Measurements from ENCODE around the gene LAT. TPM values are rescaled to one million over a fixed set of nuclear protein-coding genes. Genes with fewer than 3 reads are reported as not detected.

The LAT gene
- polyA plus RNA-seq, 1 of the 3 experiments (the other 2 are of a cell fraction): 8.0 TPM

- no peak for TF ChIP-seq REST (IDR thresholded peaks at IDR 0.05; ENCODE audit: low read depth, low read length)
Observed at GRCh38 chr16:29011851-29012250, 27.0 kb downstream of the LAT start (continued).

GRCh38 chr16:29012913-29013553 is 28.2 kb downstream of the LAT start:
- H3K4me1 ChIP-seq (ENCODE audit: control insufficient read depth in 1 of 2, insufficient read depth in 2 of 2, low read depth in 1 of 2, low read length in 1 of 2): no peaks in the 10 kb centered on the region
- no peaks in the 10 kb centered on the region for H3K36me3 ChIP-seq (replicated peaks in 1 of 2; ENCODE audit: control insufficient read depth in 1 of 2, insufficient read depth in 2 of 2, low read length in 1 of 2)
- ChIA-PET POLR2A (no interaction called here), CTCF (no interaction called here)
- TF ChIP-seq IRF3 (IDR thresholded peaks at IDR 0.05; ENCODE audit: low read depth, low read length) (no peak), TEAD4 (IDR thresholded peaks at IDR 0.05; ENCODE audit: borderline replicate concordance, insufficient read depth) (no peak), USF2 (IDR thresholded peaks at IDR 0.05; ENCODE audit: borderline replicate concordance, low read depth, low read length) (no peak), FOXM1 (IDR thresholded peaks at IDR 0.05; ENCODE audit: low read depth) (no peak), MXI1 (IDR thresholded peaks at IDR 0.05; ENCODE audit: low read depth, low read length) (no peak), POLR2AphosphoS5 (IDR thresholded peaks at IDR 0.05; ENCODE audit: low read depth, low read length) (no peak), CTCF (IDR thresholded peaks at IDR 0.05) (no peak), CHD2 (IDR thresholded peaks at IDR 0.05; ENCODE audit: low read length, partially characterized antibody) (no peak), EZH2phosphoT487 (IDR thresholded peaks at IDR 0.05; ENCODE audit: borderline replicate concordance, low read depth) (no peak), YY1 (IDR thresholded peaks at IDR 0.05; ENCODE audit: low read depth) (no peak), GABPA (IDR thresholded peaks at IDR 0.05; ENCODE audit: low read depth) (no peak)
- no peak overlapping the region for H3K4me3 ChIP-seq (ENCODE audit: low read depth in 2 of 2, low read length in 1 of 2)
- H2AFZ ChIP-seq (ENCODE audit: low read depth): no peak overlapping the region
- 69% methylated on average over 9 of the region's 9 CpGs for WGBS (ENCODE audit: low lambda C conversion rate)
- DNase-seq: no peak
- H3K27ac ChIP-seq (ENCODE audit: low read depth in 2 of 2, low read length in 1 of 2): no peak overlapping the region
- H3K27me3 ChIP-seq (ENCODE audit: insufficient read depth): no peaks in the 10 kb centered on the region
- H3K79me2 ChIP-seq (ENCODE audit: insufficient read depth): no peaks in the 10 kb centered on the region
- no peaks in the 10 kb centered on the region for H3K9me2 ChIP-seq
- no peaks in the 10 kb centered on the region for H3F3A ChIP-seq (replicated peaks; ENCODE audit: insufficient read depth)
- no peaks in the 10 kb centered on the region for H3K9me3 ChIP-seq
- no peaks in the 10 kb centered on the region for H4K20me1 ChIP-seq (ENCODE audit: insufficient read depth)
- H3K4me2 ChIP-seq: no peak overlapping the region
- H3K9ac ChIP-seq: no peak overlapping the region
